OCI-LY7 (cell line): ENCODE measurements around the gene RFESD. TPM values are rescaled to one million over a fixed set of nuclear protein-coding genes. Genes with fewer than 3 reads are reported as not detected.

Experiments used
- BruUV-seq: library from RNA; stranded (reverse); fragments of 400-500 nt; replicated peaks from 2 replicates; lab custom pipeline; 2021; lab: Mats Ljungman, UMichigan
- CTCF ChIA-PET: fragments of 300-600 bp; sonication (Branson Sonifier 250); formaldehyde crosslinking; loops from one replicate; lab custom pipeline; 2022; ENCODE audit warnings: antibody characterized with exemption; ENCODE audit not compliant: unreplicated experiment; lab: Charles Lee
- POLR2A ChIA-PET: fragments of 300-600 bp; sonication (Branson Sonifier 250); formaldehyde crosslinking; loops from one replicate; lab custom pipeline; 2022; ENCODE audit warnings: antibody characterized with exemption; lab: Charles Lee
- DNase-seq: peaks from one replicate; pipeline ENCODE4 v3.0.0-alpha.2; 2015; ENCODE audit warnings: low spot score
- H2AFZ ChIP-seq: fragments of 200-600 bp; sonication (generic), shearing (Covaris generic); 2 replicates; pipeline ENCODE4 v1.6.1; 2014; ENCODE audit warnings: mild to moderate bottlenecking, antibody characterized with exemption, low read length, moderate library complexity
- H3K27ac ChIP-seq: fragments of 200-600 bp; sonication (generic); 2 replicates; pipeline ENCODE4 v1.5.1; 2014; ENCODE audit warnings: mixed run types, low read depth, mild to moderate bottlenecking, moderate library complexity, low read length, inconsistent platforms; ENCODE audit not compliant: poor library complexity, severe bottlenecking
- H3K36me3 ChIP-seq: fragments of 200-600 bp; sonication (generic); 2 replicates; pipeline ENCODE4 v1.6.1; 2014; ENCODE audit warnings: mild to moderate bottlenecking, antibody characterized with exemption, low read length, moderate library complexity, mixed read lengths; ENCODE audit not compliant: insufficient read depth
- H3K4me1 ChIP-seq: fragments of 200-600 bp; sonication (generic); 2 replicates; pipeline ENCODE4 v1.5.1; 2014; ENCODE audit warnings: mild to moderate bottlenecking, low read length; ENCODE audit not compliant: insufficient read depth, poor library complexity, severe bottlenecking
- H3K4me2 ChIP-seq: fragments of 200-600 bp; sonication (generic); 2 replicates; pipeline ENCODE4 v1.6.1; 2014; ENCODE audit warnings: mild to moderate bottlenecking, low read length
- H3K4me3 ChIP-seq: fragments of 200-600 bp; sonication (generic); 2 replicates; pipeline ENCODE4 v1.5.1; 2014; ENCODE audit warnings: mild to moderate bottlenecking, low read depth, low read length; ENCODE audit not compliant: poor library complexity, severe bottlenecking
- H3K79me2 ChIP-seq: fragments of 200-600 bp; sonication (generic); 2 replicates; pipeline ENCODE4 v1.6.1; 2016; ENCODE audit warnings: low read depth, mild to moderate bottlenecking, low read length, moderate library complexity, mixed read lengths; ENCODE audit not compliant: insufficient read depth
- H3K9me2 ChIP-seq: fragments of 200-600 bp; sonication (generic); 2 replicates; pipeline ENCODE4 v1.6.1; 2016; ENCODE audit warnings: mild to moderate bottlenecking, low read length, mixed read lengths; ENCODE audit not compliant: insufficient read depth
- H3K9me3 ChIP-seq: fragments of 200-600 bp; sonication (generic); 2 replicates; pipeline ENCODE4 v1.6.1; 2014; ENCODE audit warnings: mild to moderate bottlenecking, mixed run types, low read length, mixed read lengths
- H4K20me1 ChIP-seq: fragments of 200-600 bp; sonication (generic); 2 replicates; pipeline ENCODE4 v1.6.1; 2014; ENCODE audit warnings: mild to moderate bottlenecking, antibody characterized with exemption, low read length, moderate library complexity, mixed read lengths; ENCODE audit not compliant: insufficient read depth
- CTCF ChIP-seq: fragments of 200-600 bp; sonication (generic); conservative IDR thresholded peaks from 2 replicates; pipeline ENCODE4 v1.5.1; 2014; ENCODE audit warnings: mild to moderate bottlenecking, antibody characterized with exemption, low read length, moderate library complexity, mixed read lengths
- EZH2phosphoT487 ChIP-seq: fragments of 200-600 bp; sonication (generic); IDR thresholded peaks from 2 replicates; pipeline ENCODE4 v1.6.1; 2018; ENCODE audit warnings: low read depth, borderline replicate concordance, mild to moderate bottlenecking, mixed run types, antibody characterized with exemption, low read length, moderate library complexity, mixed read lengths
- intact Hi-C: fragments of 100-400 bp; cut with micrococcal nuclease; formaldehyde crosslinking; loops from one replicate; pipeline ENCODE4 v1.10.0; 2022; ENCODE audit not compliant: unreplicated experiment
- total RNA-seq, 2 experiments: library from RNA; depleted of rRNA in 1 of 2; stranded (reverse); fragments of >200 nt in 1 of 2; shearing (Covaris generic) in 1 of 2; gene quantifications; 2 replicates each; pipeline ENCODE4 v1.2.3, GENCODE V29; 2014 to 2022

The RFESD gene
- total RNA-seq, 2 experiments from 2014 or later, result 7.6 TPM

- Histone ChIP-seq H3K4me3 (no peak overlapping the region), H3K9me2 (no peaks in the 10 kb centered on the region), H3K27ac (no peak overlapping the region), H4K20me1 (no peaks in the 10 kb centered on the region), H3K4me1 (peaks cover 4% of the 10 kb centered on the region), H3K4me2 (no peak overlapping the region), H3K9me3 (no peaks in the 10 kb centered on the region), H3K79me2 (no peaks in the 10 kb centered on the region), H3K36me3 (no peaks in the 10 kb centered on the region), H2AFZ (no peak overlapping the region)
- intact Hi-C loops, result no loop called here
- CTCF ChIA-PET, result no interaction called here
- TF ChIP-seq EZH2phosphoT487 (no peak), CTCF (no peak)
- BruUV-seq, result no TSS peak
- DNase-seq, result no peak
- POLR2A ChIA-PET, result no interaction called here
Measured at GRCh38 chr5:95626701-95627100, 19.9 kb upstream of the RFESD start.

GRCh38 chr5:95627971-95628810 is 18.4 kb upstream of the RFESD start:
- H3K27ac ChIP-seq, result no peak overlapping the region
- no peaks in the 10 kb centered on the region for H3K9me2 ChIP-seq
- TF ChIP-seq CTCF, result no peak
- TF ChIP-seq EZH2phosphoT487, result no peak
- DNase-seq, result no peak
- no TSS peak for BruUV-seq
- no peaks in the 10 kb centered on the region for H3K9me3 ChIP-seq
- H4K20me1 ChIP-seq, result no peaks in the 10 kb centered on the region
- CTCF ChIA-PET, result no interaction called here
- H3K4me3 ChIP-seq, result no peak overlapping the region
- intact Hi-C loops, result no loop called here
- H3K36me3 ChIP-seq, result no peaks in the 10 kb centered on the region; the same call in 1 of the 2 replicates
- H3K4me2 ChIP-seq, result no peak overlapping the region
- POLR2A ChIA-PET, result no interaction called here
- H3K79me2 ChIP-seq, result no peaks in the 10 kb centered on the region
- no peak overlapping the region for H2AFZ ChIP-seq
- peaks cover 11% of the 10 kb centered on the region for H3K4me1 ChIP-seq

GRCh38 chr5:95628933-95629332 is 17.6 kb upstream of the RFESD start:
- CTCF ChIA-PET, result no interaction called here
- no peaks in the 10 kb centered on the region for H3K79me2 ChIP-seq
- H3K27ac ChIP-seq, result no peak overlapping the region
- TF ChIP-seq EZH2phosphoT487, result no peak
- no peak for TF ChIP-seq CTCF
- H2AFZ ChIP-seq, result no peak overlapping the region
- intact Hi-C loops, result no loop called here
- BruUV-seq, result no TSS peak
- POLR2A ChIA-PET, result no interaction called here
- H3K4me1 ChIP-seq, result peaks cover 11% of the 10 kb centered on the region
- H4K20me1 ChIP-seq, result no peaks in the 10 kb centered on the region
- no peaks in the 10 kb centered on the region; the same call in 1 of the 2 replicates for H3K36me3 ChIP-seq
- H3K4me3 ChIP-seq, result no peak overlapping the region
- DNase-seq, result no peak
- no peaks in the 10 kb centered on the region for H3K9me2 ChIP-seq
- H3K4me2 ChIP-seq, result no peak overlapping the region
- no peaks in the 10 kb centered on the region for H3K9me3 ChIP-seq
